ENCODE measurements around the gene SPG7.

DNA sequence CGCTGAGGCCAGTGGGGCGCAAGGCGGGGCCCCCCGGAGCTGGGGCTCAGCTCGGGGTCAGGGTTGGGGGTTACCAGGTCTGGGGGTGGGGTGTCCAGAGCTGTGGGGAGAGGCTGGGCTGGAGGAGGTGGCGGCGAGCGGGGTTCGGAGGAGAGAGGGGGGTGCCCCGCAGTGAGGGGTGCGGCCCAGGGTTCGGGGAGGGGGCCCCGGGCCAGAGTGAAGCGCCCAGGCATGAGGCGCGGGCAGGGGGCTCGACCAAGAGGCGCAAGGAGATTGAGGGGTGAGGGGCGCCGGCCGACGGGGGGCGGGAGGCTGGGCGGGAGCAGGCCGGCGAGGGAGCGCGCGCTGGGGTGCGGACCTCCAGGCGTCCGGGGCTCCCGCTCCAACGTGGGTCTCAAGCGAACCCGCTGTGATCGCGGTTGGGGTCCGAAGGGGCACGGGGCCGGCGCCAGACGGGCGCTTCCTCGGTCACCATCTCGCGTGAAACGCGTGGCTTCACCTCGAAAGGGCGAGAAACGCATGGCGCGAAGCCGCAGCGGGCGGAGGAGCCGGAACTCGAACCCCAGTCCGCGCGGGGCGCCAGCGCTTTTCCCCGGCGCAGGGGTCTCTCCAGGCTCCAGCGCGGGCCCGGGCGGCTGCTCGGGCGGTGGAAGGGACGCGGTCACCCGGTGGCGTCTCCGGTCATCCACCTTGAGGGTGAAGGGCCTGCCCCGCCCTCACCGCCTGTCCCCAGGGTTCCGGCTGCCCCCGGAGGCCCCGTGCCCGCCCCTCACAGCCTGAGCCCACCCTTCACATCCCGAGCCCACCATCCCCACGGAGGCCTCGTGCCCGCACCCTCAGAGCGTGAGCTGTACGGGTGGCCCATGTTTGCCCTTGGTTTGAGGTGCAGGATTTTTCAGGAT is 68.2 kb downstream of the SPG7 start:
- TF ChIP-seq, protein P1, sequence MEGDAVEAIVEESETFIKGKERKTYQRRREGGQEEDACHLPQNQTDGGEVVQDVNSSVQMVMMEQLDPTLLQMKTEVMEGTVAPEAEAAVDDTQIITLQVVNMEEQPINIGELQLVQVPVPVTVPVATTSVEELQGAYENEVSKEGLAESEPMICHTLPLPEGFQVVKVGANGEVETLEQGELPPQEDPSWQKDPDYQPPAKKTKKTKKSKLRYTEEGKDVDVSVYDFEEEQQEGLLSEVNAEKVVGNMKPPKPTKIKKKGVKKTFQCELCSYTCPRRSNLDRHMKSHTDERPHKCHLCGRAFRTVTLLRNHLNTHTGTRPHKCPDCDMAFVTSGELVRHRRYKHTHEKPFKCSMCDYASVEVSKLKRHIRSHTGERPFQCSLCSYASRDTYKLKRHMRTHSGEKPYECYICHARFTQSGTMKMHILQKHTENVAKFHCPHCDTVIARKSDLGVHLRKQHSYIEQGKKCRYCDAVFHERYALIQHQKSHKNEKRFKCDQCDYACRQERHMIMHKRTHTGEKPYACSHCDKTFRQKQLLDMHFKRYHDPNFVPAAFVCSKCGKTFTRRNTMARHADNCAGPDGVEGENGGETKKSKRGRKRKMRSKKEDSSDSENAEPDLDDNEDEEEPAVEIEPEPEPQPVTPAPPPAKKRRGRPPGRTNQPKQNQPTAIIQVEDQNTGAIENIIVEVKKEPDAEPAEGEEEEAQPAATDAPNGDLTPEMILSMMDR (IDR thresholded peaks at IDR 0.05; ENCODE audit: borderline replicate concordance, extremely low read depth, low read length, poor library complexity, severe bottlenecking): no peak
- no peak for TF ChIP-seq EZH2 (IDR thresholded peaks at IDR 0.05; ENCODE audit: borderline replicate concordance, low read depth, low read length, severe bottlenecking)
